ENCODE measurements around the gene DUXB. TPM values are rescaled to one million over a fixed set of nuclear protein-coding genes. Genes with fewer than 3 reads are reported as not detected.

Gene DUXB
- total RNA-seq (under 1 TPM in 1 of 2 donors, not detected in 1; 0.42 TPM), polyA plus RNA-seq (not detected)

- H3K36me3 ChIP-seq (ENCODE audit: control insufficient read depth in 4 of 4, insufficient read depth in 3 of 4, low read depth in 1 of 4, low read length in 3 of 4): no peaks in the 10 kb centered on the region
- H3K4me3 ChIP-seq (ENCODE audit: low read depth in 1 of 3, low read length in 3 of 3): no peak within 1 kb of the TSS
- H3K9ac ChIP-seq (ENCODE audit: low read depth in 1 of 2, low read length in 2 of 2): no peak within 1 kb of the TSS
- TF ChIP-seq FOXA1 (IDR thresholded peaks at IDR 0.05): no peak
- no peak for TF ChIP-seq NR2F2 (IDR thresholded peaks at IDR 0.05)
- no peak for TF ChIP-seq ATF3 (IDR thresholded peaks at IDR 0.05)
- no peak for TF ChIP-seq JUND (IDR thresholded peaks at IDR 0.05)
- no peak for TF ChIP-seq YY1 (IDR thresholded peaks at IDR 0.05)
- no peak for TF ChIP-seq MAX (IDR thresholded peaks at IDR 0.05)
- TF ChIP-seq TAF1 (conservative IDR thresholded peaks at IDR 0.05): no peak
- no peak for TF ChIP-seq SP1 (IDR thresholded peaks at IDR 0.05)
- no peak for TF ChIP-seq RAD21 (IDR thresholded peaks at IDR 0.05)
- 89% methylated on average over 5 of the region's 5 CpGs for WGBS
- H3K4me1 ChIP-seq (ENCODE audit: control insufficient read depth in 4 of 4, insufficient read depth in 4 of 4, low read length in 3 of 4): no peaks in the 10 kb centered on the region
- DNase-seq (ENCODE audit: low spot score): no peak
- H3K27ac ChIP-seq (ENCODE audit: low read depth in 1 of 2, low read length in 2 of 2): no peak within 1 kb of the TSS
- H3K9me3 ChIP-seq (ENCODE audit: control insufficient read depth in 4 of 4, low read length in 3 of 4): no peaks in the 10 kb centered on the region
- no peaks in the 10 kb centered on the region for H3K27me3 ChIP-seq (ENCODE audit: control insufficient read depth in 4 of 4, insufficient read depth in 4 of 4, low read length in 3 of 4)
These were observed at the start of gene DUXB for GRCh38 chr16:75701361-75701760. Gene DUXB (minus strand): TSS chr16:75701461. CDS start chr16:75701418, 43 bp downstream.

- WGBS: 64% methylated on average over 3 of the region's 3 CpGs
- TF ChIP-seq MAX (IDR thresholded peaks at IDR 0.05): no peak
- TF ChIP-seq EGR1 (IDR thresholded peaks at IDR 0.05; ENCODE audit: low read depth in 2 of 2): no peak
- TF ChIP-seq ATF3 (IDR thresholded peaks at IDR 0.05): no peak
- no peak for TF ChIP-seq FOXA2 (IDR thresholded peaks at IDR 0.05)
- no peak for TF ChIP-seq GABPA (IDR thresholded peaks at IDR 0.05 in 1 of 2, conservative IDR thresholded peaks at IDR 0.05 in 1 of 2)
- TF ChIP-seq YY1 (IDR thresholded peaks at IDR 0.05): no peak
- TF ChIP-seq RAD21 (IDR thresholded peaks at IDR 0.05): no peak
- TF ChIP-seq FOXA1 (IDR thresholded peaks at IDR 0.05): no peak
- no peak for TF ChIP-seq NR2F2 (IDR thresholded peaks at IDR 0.05)
- TF ChIP-seq RXRA (IDR thresholded peaks at IDR 0.05): no peak
- TF ChIP-seq CTCF (IDR thresholded peaks at IDR 0.05; ENCODE audit: low read depth, low read length, missing input control): no peak
- TF ChIP-seq HNF4A (conservative IDR thresholded peaks at IDR 0.05): no peak
- no peak for TF ChIP-seq REST (IDR thresholded peaks at IDR 0.05)
- DNase-seq (ENCODE audit: low spot score): no peak
- Histone ChIP-seq H3K9ac (ENCODE audit: low read depth in 1 of 2, low read length in 2 of 2) (no peak overlapping the region), H3K4me1 (ENCODE audit: control insufficient read depth in 4 of 4, insufficient read depth in 4 of 4, low read length in 3 of 4) (no peaks in the 10 kb centered on the region), H3K4me3 (ENCODE audit: low read depth in 1 of 3, low read length in 3 of 3) (no peak overlapping the region), H3K9me3 (ENCODE audit: control insufficient read depth in 4 of 4, low read length in 3 of 4) (no peaks in the 10 kb centered on the region), H3K36me3 (ENCODE audit: control insufficient read depth in 4 of 4, insufficient read depth in 3 of 4, low read depth in 1 of 4, low read length in 3 of 4) (no peaks in the 10 kb centered on the region), H3K27ac (ENCODE audit: low read depth in 1 of 2, low read length in 2 of 2) (no peak overlapping the region), H3K27me3 (ENCODE audit: control insufficient read depth in 4 of 4, insufficient read depth in 4 of 4, low read length in 3 of 4) (no peaks in the 10 kb centered on the region)
These were observed 49.3 kb upstream of the DUXB start for GRCh38 chr16:75750528-75750927.

Data from liver (tissue), 9 donors.